Fibroblast of skin of left quadriceps (primary cell): ENCODE results near the gene PPARD.
"Not testable (repeated sequence)": the region's sequence is repeated elsewhere in the genome, so short reads cannot be mapped to it uniquely, and the experiment has no call there.

Source experiments
- DNase-seq, 2 experiments: peaks; one replicate each; pipeline ENCODE4 v3.0.0-alpha.2; 2013; ENCODE audit warnings: low read depth in 2 of 2

Gene PPARD

DNA sequence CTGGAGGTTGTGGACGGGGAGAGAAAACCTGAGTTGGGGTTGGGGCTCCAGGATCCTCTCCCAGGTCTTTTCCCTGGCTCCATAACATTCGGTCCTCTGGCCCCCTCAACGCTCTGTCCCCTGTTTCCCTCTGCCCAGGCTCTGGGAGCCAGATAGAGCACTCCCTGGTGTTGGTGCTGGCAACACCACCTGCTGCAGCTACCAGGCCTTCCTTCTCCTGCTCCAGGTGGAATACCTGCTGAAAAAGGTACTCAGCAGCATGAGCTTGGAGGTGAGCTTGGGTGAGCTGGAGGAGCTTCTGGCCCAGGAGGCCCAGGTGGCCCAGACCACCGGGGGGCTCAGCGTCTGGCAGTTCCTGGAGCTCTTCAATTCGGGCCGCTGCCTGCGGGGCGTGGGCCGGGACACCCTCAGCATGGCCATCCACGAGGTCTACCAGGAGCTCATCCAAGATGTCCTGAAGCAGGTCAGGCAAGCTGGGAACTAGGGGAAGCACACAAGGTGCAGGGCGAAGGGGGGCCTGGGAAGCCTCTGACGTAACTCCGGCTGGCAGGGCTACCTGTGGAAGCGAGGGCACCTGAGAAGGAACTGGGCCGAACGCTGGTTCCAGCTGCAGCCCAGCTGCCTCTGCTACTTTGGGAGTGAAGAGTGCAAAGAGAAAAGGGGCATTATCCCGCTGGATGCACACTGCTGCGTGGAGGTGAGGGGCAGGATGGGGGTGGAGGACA, 30.1 kb upstream of the PPARD start:
- no peak for DNase-seq

DNA sequence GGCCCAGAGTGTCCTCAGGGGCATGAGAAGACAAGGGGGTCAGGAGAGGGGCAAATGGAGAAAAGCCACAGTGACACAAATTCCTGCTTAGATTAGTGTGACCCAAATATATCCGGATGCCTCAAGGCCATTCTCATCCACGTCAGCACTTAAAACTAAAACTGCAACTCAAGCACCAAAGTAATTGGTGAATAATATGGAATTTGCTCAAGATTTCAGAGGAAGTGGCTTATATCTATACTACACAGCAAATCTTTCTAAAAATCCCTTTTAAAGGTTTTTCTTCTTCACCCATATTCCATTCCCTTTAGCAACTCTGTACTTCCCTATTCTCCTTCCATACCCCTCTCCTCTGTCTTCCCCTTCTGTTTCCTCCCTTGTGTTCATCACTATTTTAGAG, 29.6 kb upstream of the PPARD start:
- DNase-seq, result no peak

DNA sequence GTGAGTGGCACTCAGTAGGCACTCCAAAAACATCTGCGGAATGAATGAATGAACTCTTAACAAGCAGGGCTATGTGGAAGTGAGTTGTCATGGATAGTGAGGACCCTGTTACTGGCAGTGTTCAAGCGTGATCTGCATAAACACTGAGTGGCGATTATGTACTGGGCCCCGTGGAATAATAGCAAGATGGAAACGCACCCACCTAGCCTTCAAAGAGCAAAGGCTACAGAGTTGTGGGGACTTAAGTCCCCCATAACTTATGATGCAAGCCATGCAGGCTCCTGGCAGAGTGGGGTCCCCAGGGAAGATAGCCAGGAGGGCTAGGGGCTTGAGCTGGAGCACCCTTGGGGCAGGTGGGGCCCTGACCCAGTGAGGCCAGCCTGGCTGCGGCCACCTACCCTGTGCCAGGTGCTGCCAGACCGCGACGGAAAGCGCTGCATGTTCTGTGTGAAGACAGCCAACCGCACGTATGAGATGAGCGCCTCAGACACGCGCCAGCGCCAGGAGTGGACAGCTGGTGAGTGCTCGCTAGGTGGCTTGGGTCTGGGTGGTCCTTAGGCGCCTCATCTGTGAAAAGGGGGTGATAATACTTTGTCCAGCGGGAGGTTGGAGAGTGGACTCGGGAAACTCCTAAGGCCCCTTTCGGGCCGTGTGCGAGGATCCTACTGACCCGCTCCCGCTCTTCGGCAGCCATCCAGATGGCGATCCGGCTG, 24.7 kb upstream of the PPARD start:
- DNase-seq, result no peak

DNA sequence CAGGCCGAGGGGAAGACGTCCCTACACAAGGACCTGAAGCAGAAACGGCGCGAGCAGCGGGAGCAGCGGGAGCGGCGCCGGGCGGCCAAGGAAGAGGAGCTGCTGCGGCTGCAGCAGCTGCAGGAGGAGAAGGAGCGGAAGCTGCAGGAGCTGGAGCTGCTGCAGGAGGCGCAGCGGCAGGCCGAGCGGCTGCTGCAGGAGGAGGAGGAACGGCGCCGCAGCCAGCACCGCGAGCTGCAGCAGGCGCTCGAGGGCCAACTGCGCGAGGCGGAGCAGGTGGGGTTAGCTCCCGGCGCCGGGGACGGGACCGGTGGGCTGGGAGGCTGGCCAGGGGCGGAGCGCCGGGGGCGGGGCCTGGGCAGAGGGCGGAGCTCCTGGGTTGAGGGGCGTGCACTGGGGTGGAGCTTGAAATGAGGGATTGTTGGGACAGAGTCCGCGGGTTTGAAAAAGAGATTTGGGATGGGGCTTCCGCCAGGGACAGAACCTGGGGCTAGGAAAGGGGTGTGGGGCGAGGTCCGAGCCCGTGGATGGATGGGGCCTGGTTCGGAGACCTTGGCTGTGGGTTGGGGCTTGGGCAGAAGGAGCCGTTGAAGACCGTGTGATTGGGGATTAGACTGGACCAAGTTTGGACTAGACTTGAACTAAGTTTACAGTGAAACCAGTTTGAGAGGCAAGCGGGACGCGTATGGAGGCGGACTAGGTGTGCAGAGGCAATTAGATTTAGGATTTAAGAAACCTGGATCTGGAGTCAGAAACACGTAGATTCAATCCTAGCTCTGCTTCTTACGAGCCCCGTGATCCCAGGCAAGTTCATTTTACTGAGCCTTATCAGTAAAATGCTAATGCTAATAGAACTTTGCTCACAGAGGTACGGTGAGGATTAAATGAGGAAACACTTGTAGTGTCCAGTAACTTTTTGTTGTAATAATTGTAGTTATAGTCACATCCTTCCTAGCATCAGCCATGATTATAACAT, 23.9 kb upstream of the PPARD start:
- peak; percentile 50 to 58 for DNase-seq

DNA sequence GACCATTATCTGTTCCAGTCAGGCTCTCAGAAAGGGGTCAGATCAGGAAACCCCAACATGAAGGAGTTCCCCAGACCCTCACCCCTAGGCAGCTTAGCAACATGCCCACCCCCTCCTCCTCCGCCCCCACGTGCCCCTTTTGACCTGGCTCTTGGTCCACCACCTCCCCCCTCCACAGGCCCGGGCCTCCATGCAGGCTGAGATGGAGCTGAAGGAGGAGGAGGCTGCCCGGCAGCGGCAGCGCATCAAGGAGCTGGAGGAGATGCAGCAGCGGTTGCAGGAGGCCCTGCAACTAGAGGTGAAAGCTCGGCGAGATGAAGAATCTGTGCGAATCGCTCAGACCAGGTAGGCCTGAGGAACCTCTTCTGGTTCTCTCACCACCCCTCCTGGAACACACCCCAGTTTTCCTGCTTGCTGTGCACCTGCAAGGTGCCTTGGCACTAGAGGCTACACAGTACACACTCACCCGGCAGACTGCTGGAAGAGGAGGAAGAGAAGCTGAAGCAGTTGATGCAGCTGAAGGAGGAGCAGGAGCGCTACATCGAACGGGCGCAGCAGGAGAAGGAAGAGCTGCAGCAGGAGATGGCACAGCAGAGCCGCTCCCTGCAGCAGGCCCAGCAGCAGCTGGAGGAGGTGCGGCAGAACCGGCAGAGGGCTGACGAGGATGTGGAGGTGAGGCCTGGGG, 22.9 kb upstream of the PPARD start:
- no peak for DNase-seq

DNA sequence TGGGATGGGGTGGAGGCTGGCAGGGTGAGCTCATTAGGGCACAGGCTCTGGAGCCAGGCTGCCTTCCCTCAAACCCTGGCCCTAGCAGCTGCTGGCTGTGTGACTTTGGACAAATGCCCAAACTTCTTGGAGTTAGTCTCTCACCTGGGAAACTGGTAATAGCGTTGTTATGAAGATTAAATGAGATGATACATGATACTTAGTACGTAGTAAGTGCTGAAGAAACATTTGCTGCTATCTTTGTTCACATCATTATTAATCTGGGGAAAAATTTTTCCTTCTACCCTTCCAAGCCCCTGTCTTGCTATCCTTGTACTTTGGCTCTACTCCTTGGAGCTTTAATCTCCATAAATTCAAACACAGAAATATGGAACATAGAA, 22.3 kb upstream of the PPARD start:
- DNase-seq, result no peak

DNA sequence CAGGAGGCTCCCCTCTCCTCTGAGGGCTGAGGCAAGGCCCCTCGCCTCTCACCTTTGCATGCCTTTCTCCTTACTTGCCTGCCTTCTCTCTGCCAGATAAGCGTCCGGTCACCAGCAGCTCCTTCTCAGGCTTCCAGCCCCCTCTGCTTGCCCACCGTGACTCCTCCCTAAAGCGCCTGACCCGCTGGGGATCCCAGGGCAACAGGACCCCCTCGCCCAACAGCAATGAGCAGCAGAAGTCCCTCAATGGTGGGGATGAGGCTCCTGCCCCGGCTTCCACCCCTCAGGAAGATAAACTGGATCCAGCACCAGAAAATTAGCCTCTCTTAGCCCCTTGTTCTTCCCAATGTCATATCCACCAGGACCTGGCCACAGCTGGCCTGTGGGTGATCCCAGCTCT, 21.3 kb upstream of the PPARD start:
- no peak for DNase-seq

DNA sequence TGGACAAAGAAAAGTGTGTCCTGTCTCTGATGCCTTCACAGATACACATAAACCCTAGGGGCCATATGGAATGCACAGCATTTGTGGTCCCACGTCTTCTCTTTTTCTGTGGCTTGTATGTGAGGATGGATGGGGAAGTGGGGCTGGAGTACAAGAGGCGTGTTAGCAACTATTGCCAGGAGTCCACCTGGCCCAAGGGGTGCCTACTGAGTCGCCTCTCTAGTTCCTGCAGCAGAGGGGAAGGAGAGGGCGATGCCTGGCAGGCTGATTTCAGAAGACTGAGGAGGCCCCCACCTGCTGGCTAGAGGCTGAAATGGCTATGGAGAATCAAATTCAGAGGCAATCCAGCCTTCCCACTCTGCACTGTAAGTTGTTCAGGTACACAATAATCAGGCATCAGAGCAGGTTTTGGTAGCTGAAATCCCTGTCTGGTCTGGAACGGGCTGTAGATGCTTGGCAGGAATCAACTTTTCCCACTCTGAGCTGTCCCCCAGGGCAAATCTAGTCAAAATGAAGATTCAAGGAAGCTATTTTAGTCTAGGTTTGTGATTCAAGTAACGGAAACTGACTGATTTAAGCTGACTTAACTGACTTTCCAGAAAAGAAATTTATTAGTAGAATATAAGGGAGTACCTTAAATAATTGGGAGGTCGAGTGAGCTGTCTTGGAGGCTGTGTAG, 14.9 kb upstream of the PPARD start:
- DNase-seq, result peak in 1 of 2 experiments; percentile 26

DNA sequence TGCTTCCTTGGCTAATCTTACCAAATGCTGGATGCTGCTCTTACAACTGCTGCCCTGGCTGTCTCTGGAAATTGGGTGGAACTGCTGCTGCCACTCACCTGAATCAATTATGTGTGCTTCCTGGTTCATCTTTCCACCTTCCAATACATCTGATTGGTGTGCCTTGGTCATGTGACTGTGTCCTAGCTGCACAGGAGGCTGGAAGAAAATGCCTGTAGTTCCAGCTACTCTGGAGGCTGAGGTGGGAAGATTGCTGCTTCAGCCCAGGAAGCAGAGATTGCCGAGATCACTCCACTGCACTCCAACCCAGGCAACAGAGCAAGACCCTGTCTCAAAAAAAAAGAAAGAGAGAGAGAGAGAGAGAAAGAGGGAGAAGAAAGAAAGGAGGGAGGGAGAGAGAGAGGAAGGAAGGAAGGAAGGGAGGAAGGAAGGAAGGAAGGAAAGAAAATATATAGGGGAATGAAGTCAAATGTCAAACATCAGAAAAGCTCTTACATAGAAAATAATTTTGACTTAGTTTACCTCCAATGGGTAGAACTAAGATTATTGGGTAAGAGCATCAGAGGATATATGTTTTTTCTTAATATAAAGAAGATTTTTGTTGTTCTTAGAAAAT, 14.1 kb upstream of the PPARD start:
- no peak for DNase-seq

DNA sequence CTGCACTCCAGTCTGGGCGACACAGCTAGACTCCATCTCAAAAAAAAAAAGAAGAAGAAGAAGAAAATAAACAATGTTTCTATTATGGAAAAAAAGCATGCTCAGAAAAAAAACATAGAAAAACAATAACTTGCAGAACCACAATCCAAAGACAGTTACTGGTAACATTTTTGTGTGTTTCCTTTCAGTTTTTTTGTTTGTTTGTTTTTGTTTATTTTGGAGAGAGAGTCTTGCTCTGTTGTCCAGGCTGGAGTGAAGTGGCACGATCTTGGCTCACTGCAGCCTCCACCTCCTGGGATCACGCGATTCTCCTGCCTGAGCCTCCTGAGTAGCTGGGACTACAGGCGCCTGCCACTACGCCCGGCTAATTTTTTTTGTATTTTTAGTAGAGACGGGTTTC, 13.4 kb upstream of the PPARD start:
- not testable (repeated sequence) for DNase-seq

DNA sequence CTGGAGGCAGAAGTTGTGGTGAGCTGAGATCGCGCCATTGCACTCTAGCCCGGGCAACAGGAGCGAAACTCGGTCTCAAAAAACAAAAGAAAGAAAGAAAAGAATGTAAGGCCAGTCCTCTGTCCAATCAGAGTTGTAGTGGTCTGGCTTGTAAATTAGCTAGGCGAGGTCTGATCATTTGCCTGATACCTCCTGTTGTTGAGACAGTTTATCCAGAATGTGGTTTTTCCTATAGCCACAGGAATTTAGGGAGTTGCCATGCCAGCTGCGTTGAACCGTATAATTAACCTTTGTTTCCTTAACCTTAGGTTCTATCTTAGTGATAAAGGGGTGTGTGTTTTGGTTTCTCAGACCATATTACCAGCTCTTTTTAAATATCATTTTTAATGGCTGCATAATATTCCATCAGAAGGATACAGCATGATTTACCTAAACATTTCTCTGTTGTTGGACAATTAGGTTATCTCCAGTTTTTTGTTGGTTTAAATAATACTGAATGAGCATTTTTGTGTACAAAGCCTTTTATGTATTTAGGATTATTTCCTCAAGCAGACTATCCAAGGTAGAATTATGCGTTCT, 11.7 kb upstream of the PPARD start:
- DNase-seq, result no peak

DNA sequence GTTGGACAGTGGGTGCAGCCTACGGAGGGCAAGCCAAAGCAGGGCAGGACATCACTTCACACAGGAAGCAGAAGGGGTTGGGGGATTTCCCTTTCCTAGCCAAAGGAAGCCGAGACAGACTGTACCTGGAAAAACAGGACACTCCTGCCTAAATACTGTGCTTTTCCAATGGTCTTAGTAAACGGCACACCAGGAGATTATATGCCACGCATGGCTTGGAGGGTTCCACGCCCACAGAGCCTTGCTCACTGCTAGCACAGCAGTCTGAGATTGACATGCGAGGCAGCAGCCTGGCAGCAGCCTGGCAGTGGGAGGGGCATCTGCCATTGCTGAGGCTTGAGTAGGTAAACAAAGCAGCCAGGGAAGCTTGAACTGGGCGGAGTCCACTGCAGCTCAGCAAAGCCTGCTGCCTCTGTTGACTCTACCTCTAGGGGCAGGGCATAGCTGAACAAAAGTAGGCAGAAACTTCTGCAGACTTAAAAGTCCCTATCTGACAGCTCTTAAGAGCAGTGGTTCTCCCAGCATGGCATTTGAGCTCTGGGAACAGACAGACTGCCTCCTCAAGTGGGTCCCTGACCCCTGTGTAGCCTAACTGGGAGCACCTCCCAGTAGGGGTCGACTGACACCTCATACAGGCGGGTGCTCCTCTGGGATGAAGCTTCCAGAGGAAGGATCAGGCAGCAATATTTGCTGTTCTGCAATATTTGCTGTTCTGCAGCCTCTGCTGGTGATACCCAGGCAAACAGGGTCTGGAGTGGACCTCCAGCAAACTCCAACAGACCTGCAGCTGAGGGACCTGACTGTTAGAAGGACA, 10.1 kb upstream of the PPARD start:
- DNase-seq, result not testable (repeated sequence)

DNA sequence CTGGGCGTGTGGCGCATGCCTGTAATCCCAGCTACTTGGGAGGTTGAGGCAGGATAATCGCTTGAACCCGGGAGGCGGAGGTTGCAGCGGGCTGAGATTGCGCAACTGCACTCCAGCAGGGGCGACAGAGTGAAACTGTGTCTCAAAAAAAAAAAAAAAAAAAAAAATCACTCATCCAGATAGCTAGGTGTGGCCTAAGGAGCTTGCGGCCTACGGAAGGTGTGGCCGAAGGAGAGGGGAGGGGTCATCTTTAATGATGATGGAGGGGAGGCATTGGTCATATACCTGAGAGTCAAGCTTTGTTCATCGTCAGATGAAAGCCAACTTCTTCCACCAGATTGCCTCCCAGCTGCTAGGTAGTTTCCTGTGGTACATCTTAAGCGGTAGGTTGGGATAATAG, 801 bp upstream of the PPARD start:
- no peak for DNase-seq

DNA sequence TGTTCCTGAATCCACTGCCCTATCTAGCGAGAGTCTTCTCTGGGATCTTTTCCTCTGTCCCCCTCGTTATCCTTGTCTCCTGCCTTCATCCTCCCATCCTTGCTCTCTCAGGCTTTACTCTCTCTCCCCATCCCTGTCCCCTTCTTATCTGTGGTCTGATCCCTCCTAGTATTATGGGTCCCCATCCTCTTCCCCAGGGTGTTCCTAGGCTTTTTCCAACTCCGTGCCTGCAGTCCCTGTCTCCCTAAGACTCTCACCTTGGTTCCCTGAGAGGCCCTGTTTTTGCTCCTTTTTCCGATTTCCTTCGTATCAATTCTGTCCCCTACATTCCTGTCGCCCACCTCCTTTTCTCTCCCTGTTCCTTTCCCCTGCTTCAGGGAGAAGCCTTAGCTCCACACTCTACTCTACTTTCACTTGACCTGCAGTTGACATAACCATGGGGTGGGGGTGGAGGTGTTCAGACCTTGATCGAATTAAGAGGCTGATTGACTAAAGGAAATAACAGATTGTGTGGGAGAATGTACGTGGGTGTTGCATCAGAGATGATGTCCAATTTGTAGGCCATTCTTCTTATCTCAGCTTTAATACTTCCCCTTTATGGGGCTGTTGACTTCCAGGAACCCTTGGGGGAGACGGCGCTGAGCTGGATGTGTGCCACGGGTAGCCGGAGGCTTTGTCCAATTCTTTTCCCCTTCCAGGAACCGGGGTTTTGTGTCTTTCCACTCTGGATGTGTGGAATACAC, 905 bp downstream of the PPARD start:
- no peak for DNase-seq

DNA sequence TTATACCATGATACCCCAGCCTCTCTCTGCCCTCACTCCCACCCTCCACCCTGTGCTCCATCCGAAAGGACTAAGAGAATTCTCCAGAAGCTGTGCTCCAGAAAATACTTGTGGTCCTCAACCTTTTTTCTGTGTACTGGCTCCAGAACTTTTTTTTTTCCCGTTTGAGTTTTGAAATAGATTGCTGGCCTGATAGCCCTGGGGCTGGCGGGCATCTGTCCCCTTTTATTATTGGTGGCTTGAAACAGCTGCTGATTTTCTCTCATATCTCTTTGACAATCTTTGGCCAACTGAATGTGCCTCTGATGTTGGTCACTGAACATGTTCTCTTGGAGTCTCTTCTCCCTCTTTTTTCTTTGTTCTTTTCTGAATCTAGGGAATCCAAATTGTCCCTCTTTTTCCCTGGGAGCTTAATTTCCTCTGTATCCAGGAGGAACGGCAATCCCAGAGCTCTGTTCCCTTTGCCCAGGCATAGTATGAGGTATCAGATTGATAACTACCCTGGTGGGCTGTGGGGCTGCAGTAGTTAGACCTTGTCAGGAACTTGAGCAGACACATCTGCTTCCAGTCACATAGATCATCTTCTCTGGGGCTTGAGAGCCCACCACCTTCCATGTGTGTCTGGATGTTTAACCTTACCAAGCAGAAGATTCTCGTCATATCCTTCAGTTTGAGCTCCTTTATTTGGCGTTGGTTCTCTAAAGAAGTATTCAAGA, 1.6 kb downstream of the PPARD start:
- DNase-seq, result no peak

DNA sequence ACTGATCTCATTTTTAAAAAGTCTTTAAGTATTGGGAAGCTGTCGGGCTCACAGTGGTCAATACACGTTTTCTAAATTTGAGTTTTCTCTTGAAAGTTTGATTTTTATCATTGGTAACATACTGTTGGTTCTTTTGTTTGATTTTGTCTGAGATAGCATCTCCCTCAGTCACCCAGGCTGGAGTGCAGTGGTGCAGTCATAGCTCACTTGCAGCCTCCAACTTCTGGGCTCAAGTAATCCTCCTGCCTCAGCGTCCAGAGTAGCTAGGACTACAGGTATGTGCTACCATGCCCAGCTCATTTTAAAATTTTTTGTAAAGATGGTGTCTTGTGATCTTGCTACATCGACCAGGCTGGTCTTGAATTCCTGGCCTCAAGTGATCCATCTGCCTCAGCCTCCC, 9.1 kb downstream of the PPARD start:
- DNase-seq, result no peak

DNA sequence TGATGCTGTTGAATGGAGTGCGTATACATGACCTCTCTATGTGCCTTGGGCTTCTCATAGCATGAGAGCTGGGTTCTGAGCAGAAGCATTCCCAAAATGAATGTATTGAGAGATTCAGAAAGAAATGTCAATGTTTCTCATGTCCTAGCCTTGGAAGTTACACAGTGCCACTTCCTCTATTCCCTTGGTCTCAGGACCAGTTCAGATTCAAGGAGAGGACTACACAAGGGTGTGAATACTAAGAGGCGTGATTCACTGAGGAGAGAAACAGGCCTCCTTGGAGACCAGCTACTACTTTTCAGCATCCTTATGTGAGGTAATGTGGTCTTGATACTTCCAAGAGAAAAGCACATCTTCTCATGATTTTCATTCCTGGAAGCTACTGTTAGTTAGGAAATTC, 10.4 kb downstream of the PPARD start:
- DNase-seq, result no peak
